Endodermal cell (in vitro differentiated cells): Measurements from ENCODE around the gene POLQ. TPM values are rescaled to one million over a fixed set of nuclear protein-coding genes. Genes with fewer than 3 reads are reported as not detected.
"Not testable (repeated sequence)": the region's sequence is repeated elsewhere in the genome, so short reads cannot be mapped to it uniquely, and the experiment has no call there.

ENCODE experiments used
- DNase-seq: peaks from one replicate; pipeline ENCODE4 v3.0.0-alpha.2; 2017
- H3K27ac ChIP-seq: 2 replicates; pipeline ENCODE4 v1.5.1; 2013; ENCODE audit warnings: mild to moderate bottlenecking, low read depth, low read length, moderate library complexity
- H3K27me3 ChIP-seq: 2 replicates; pipeline ENCODE4 v1.6.1; 2013; ENCODE audit warnings: mild to moderate bottlenecking, low read length, moderate library complexity; ENCODE audit not compliant: insufficient read depth, control insufficient read depth, poor library complexity, severe bottlenecking
- H3K36me3 ChIP-seq: 2 replicates; pipeline ENCODE4 v1.7.0; 2013; ENCODE audit warnings: mild to moderate bottlenecking, low read length, moderate library complexity; ENCODE audit not compliant: control insufficient read depth, insufficient read depth
- H3K4me1 ChIP-seq: one replicate; pipeline ENCODE4 v1.7.0; 2013; ENCODE audit warnings: low read length; ENCODE audit not compliant: control insufficient read depth, insufficient read depth
- H3K4me3 ChIP-seq: 2 replicates; pipeline ENCODE4 v1.5.1; 2013; ENCODE audit warnings: mild to moderate bottlenecking, low read length, moderate library complexity
- H3K9ac ChIP-seq: 2 replicates; pipeline ENCODE4 v1.6.1; 2013; ENCODE audit warnings: mild to moderate bottlenecking, low read length, moderate library complexity; ENCODE audit not compliant: poor library complexity, severe bottlenecking; ENCODE audit errors: extremely low read depth
- H3K9me3 ChIP-seq: 2 replicates; pipeline ENCODE4 v1.6.1; 2013; ENCODE audit warnings: mild to moderate bottlenecking, low read length, moderate library complexity; ENCODE audit not compliant: control insufficient read depth
- H3K27ac Mint-ChIP-seq: 2 replicates; pipeline ENCODE4 v1.8.0; 2020; ENCODE audit warnings: mixed read lengths
- H3K27me3 Mint-ChIP-seq: 2 replicates; pipeline ENCODE4 v1.8.0; 2021; ENCODE audit warnings: mild to moderate bottlenecking, mixed read lengths; ENCODE audit not compliant: insufficient read depth
- H3K36me3 Mint-ChIP-seq: 2 replicates; pipeline ENCODE4 v1.8.0; 2020; ENCODE audit warnings: low read depth, mixed read lengths
- H3K4me1 Mint-ChIP-seq: 2 replicates; pipeline ENCODE4 v1.8.0; 2020; ENCODE audit warnings: mixed read lengths
- H3K4me3 Mint-ChIP-seq: 2 replicates; pipeline ENCODE4 v1.8.0; 2020; ENCODE audit warnings: mild to moderate bottlenecking, moderate library complexity, mixed read lengths
- H3K9me3 Mint-ChIP-seq: 2 replicates; pipeline ENCODE4 v1.8.0; 2020; ENCODE audit warnings: mild to moderate bottlenecking, mixed read lengths
- CTCF ChIP-seq: fragments of 200-600 bp; sonication (generic); conservative IDR thresholded peaks from 2 replicates; pipeline ENCODE4 v1.5.0; 2021; ENCODE audit warnings: antibody characterized with exemption, mild to moderate bottlenecking
- WGBS, 2 experiments: methylation state at CpG; one replicate each; pipeline versions ENCODE4 v1.1.5 to v1.1.7; 2013; ENCODE audit warnings: missing lambda C conversion rate in 2 of 2, mixed read lengths in 1 of 2; ENCODE audit not compliant: insufficient coverage in 1 of 2, insufficient read length in 1 of 2; 5-methylcytosine and 5-hydroxymethylcytosine counted together
- total RNA-seq, 2 donors: library from RNA; stranded (reverse); fragmentation: NEBNext Ultra II Directional in 1 of 2; extraction: Animal tissue kit (Norgen Biotek cat#: 25700) in 1 of 2; gene quantifications; 2 replicates in 1 of 2; 3 replicates in 1 of 2; pipeline ENCODE4 v1.2.1, GENCODE V29; 2021

Gene POLQ
- total RNA-seq, 2 donors from 2014 or later, result 12.6 to 18.6 TPM

GRCh38 chr3:121399820-121400219, 146.0 kb downstream of the POLQ start:
- Histone ChIP-seq H3K4me1 (no peaks in the 10 kb centered on the region), H3K27ac (no peak overlapping the region), H3K27me3 (no peaks in the 10 kb centered on the region), H3K9me3 (no peaks in the 10 kb centered on the region), H3K4me3 (no peak overlapping the region), H3K36me3 (no peaks in the 10 kb centered on the region), H3K9ac (no peak overlapping the region)
- no peak for TF ChIP-seq CTCF
- Mint-ChIP-seq H3K9me3 (peaks cover 8% of the 10 kb centered on the region), H3K4me1 (no peaks in the 10 kb centered on the region), H3K4me3 (no peak overlapping the region), H3K27ac (no peak overlapping the region), H3K36me3 (peaks cover 4% of the 10 kb centered on the region), H3K27me3 (no peaks in the 10 kb centered on the region)
- no peak for DNase-seq

- H3K4me3 ChIP-seq, H3K27ac Mint-ChIP-seq, H3K36me3 Mint-ChIP-seq, DNase-seq, H3K27ac ChIP-seq, H3K9me3 ChIP-seq, H3K27me3 ChIP-seq, H3K27me3 Mint-ChIP-seq, H3K9ac ChIP-seq, H3K4me1 ChIP-seq, H3K36me3 ChIP-seq, H3K4me1 Mint-ChIP-seq, H3K4me3 Mint-ChIP-seq: not testable (repeated sequence)
- peaks cover 18% of the 10 kb centered on the region for H3K9me3 Mint-ChIP-seq
- WGBS, 2 experiments, result 91 to 92% methylated on average over 5 to 7 of the region's 8 CpGs
Measured at GRCh38 chr3:121398051-121398450, 147.7 kb downstream of the POLQ start.

- not testable (repeated sequence) for H3K9ac ChIP-seq, H3K4me1 ChIP-seq, H3K27ac Mint-ChIP-seq, H3K27ac ChIP-seq, DNase-seq, H3K4me3 Mint-ChIP-seq, H3K4me1 Mint-ChIP-seq, H3K27me3 ChIP-seq, H3K4me3 ChIP-seq, H3K36me3 ChIP-seq, H3K27me3 Mint-ChIP-seq, H3K9me3 ChIP-seq, H3K36me3 Mint-ChIP-seq
- H3K9me3 Mint-ChIP-seq, result peaks cover 18% of the 10 kb centered on the region
- no CpG with 5 or more reads among the region's 1 CpG for WGBS, 2 experiments
Measured at GRCh38 chr3:121395967-121396366, 149.8 kb downstream of the POLQ start.

- H3K9me3 ChIP-seq, H3K36me3 Mint-ChIP-seq, H3K27ac ChIP-seq, H3K4me3 ChIP-seq, H3K4me3 Mint-ChIP-seq, H3K4me1 ChIP-seq, H3K9ac ChIP-seq, H3K4me1 Mint-ChIP-seq, H3K36me3 ChIP-seq, H3K27me3 ChIP-seq, DNase-seq, H3K27ac Mint-ChIP-seq, H3K27me3 Mint-ChIP-seq: not testable (repeated sequence)
- H3K9me3 Mint-ChIP-seq, result peaks cover 17% of the 10 kb centered on the region
- WGBS, 2 experiments, result 86 to 87% methylated on average over 2 to 3 of the region's 3 CpGs
Measured at GRCh38 chr3:121388308-121388707, 157.5 kb downstream of the POLQ start.

Other genes with a start within 250 kb of the POLQ start
- gene ARGFX, start 22.0 kb upstream of the POLQ start, total RNA-seq, result not detected
- gene FBXO40, start 47.4 kb upstream of the POLQ start, total RNA-seq, result not detected
- gene HCLS1, start 114.9 kb upstream of the POLQ start, total RNA-seq, result 1 to 10 TPM in 1 of 2 donors, under 1 TPM in 1; 0.53 to 1.3 TPM
- gene GOLGB1, start 203.8 kb upstream of the POLQ start, total RNA-seq, result 10 to 100 TPM; 47.8 to 53.0 TPM